Endodermal cell (in vitro differentiated cells): ENCODE data around the gene LRRC49. TPM values are rescaled to one million over a fixed set of nuclear protein-coding genes. Genes with fewer than 3 reads are reported as not detected.

Experiments
- DNase-seq: peaks from one replicate; pipeline ENCODE4 v3.0.0-alpha.2; 2017
- H3K27ac ChIP-seq: 2 replicates; pipeline ENCODE4 v1.5.1; 2013; ENCODE audit warnings: mild to moderate bottlenecking, low read depth, low read length, moderate library complexity
- H3K27me3 ChIP-seq: 2 replicates; pipeline ENCODE4 v1.6.1; 2013; ENCODE audit warnings: mild to moderate bottlenecking, low read length, moderate library complexity; ENCODE audit not compliant: insufficient read depth, control insufficient read depth, poor library complexity, severe bottlenecking
- H3K36me3 ChIP-seq: 2 replicates; pipeline ENCODE4 v1.7.0; 2013; ENCODE audit warnings: mild to moderate bottlenecking, low read length, moderate library complexity; ENCODE audit not compliant: control insufficient read depth, insufficient read depth
- H3K4me1 ChIP-seq: one replicate; pipeline ENCODE4 v1.7.0; 2013; ENCODE audit warnings: low read length; ENCODE audit not compliant: control insufficient read depth, insufficient read depth
- H3K4me3 ChIP-seq: 2 replicates; pipeline ENCODE4 v1.5.1; 2013; ENCODE audit warnings: mild to moderate bottlenecking, low read length, moderate library complexity
- H3K9ac ChIP-seq: 2 replicates; pipeline ENCODE4 v1.6.1; 2013; ENCODE audit warnings: mild to moderate bottlenecking, low read length, moderate library complexity; ENCODE audit not compliant: poor library complexity, severe bottlenecking; ENCODE audit errors: extremely low read depth
- H3K9me3 ChIP-seq: 2 replicates; pipeline ENCODE4 v1.6.1; 2013; ENCODE audit warnings: mild to moderate bottlenecking, low read length, moderate library complexity; ENCODE audit not compliant: control insufficient read depth
- H3K27ac Mint-ChIP-seq: 2 replicates; pipeline ENCODE4 v1.8.0; 2020; ENCODE audit warnings: mixed read lengths
- H3K27me3 Mint-ChIP-seq: 2 replicates; pipeline ENCODE4 v1.8.0; 2021; ENCODE audit warnings: mild to moderate bottlenecking, mixed read lengths; ENCODE audit not compliant: insufficient read depth
- H3K36me3 Mint-ChIP-seq: 2 replicates; pipeline ENCODE4 v1.8.0; 2020; ENCODE audit warnings: low read depth, mixed read lengths
- H3K4me1 Mint-ChIP-seq: 2 replicates; pipeline ENCODE4 v1.8.0; 2020; ENCODE audit warnings: mixed read lengths
- H3K4me3 Mint-ChIP-seq: 2 replicates; pipeline ENCODE4 v1.8.0; 2020; ENCODE audit warnings: mild to moderate bottlenecking, moderate library complexity, mixed read lengths
- H3K9me3 Mint-ChIP-seq: 2 replicates; pipeline ENCODE4 v1.8.0; 2020; ENCODE audit warnings: mild to moderate bottlenecking, mixed read lengths
- CTCF ChIP-seq: fragments of 200-600 bp; sonication (generic); conservative IDR thresholded peaks from 2 replicates; pipeline ENCODE4 v1.5.0; 2021; ENCODE audit warnings: antibody characterized with exemption, mild to moderate bottlenecking
- WGBS, 2 experiments: methylation state at CpG; one replicate each; pipeline versions ENCODE4 v1.1.5 to v1.1.7; 2013; ENCODE audit warnings: missing lambda C conversion rate in 2 of 2, mixed read lengths in 1 of 2; ENCODE audit not compliant: insufficient coverage in 1 of 2, insufficient read length in 1 of 2; 5-methylcytosine and 5-hydroxymethylcytosine counted together
- total RNA-seq, 2 donors: library from RNA; stranded (reverse); fragmentation: NEBNext Ultra II Directional in 1 of 2; extraction: Animal tissue kit (Norgen Biotek cat#: 25700) in 1 of 2; gene quantifications; 2 replicates in 1 of 2; 3 replicates in 1 of 2; pipeline ENCODE4 v1.2.1, GENCODE V29; 2021

LRRC49 gene
- total RNA-seq, 2 donors from 2014 or later: 6.6 to 10.7 TPM

- H3K27me3 ChIP-seq: no peaks in the 10 kb centered on the region
- H3K27ac ChIP-seq: no peak overlapping the region
- no peak overlapping the region for H3K4me3 Mint-ChIP-seq
- H3K4me3 ChIP-seq: no peak overlapping the region
- no peak overlapping the region for H3K27ac Mint-ChIP-seq
- H3K27me3 Mint-ChIP-seq: no peaks in the 10 kb centered on the region
- H3K36me3 Mint-ChIP-seq: no peaks in the 10 kb centered on the region
- H3K36me3 ChIP-seq: no peaks in the 10 kb centered on the region
- no peaks in the 10 kb centered on the region for H3K4me1 Mint-ChIP-seq
- no peak for TF ChIP-seq CTCF
- 96% methylated on average over 2 of the region's 3 CpGs; no CpG with 5 or more reads in 1 of the 2 experiments for WGBS, 2 experiments
- peaks cover 5% of the 10 kb centered on the region for H3K9me3 ChIP-seq
- no peak overlapping the region for H3K9ac ChIP-seq
- H3K9me3 Mint-ChIP-seq: peaks cover 6% of the 10 kb centered on the region
- no peak for DNase-seq
- H3K4me1 ChIP-seq: no peaks in the 10 kb centered on the region
These were observed 165.0 kb downstream of the LRRC49 start for GRCh38 chr15:71057581-71057980.

- no peak overlapping the region for H3K4me3 ChIP-seq
- Mint-ChIP-seq H3K4me1 (no peaks in the 10 kb centered on the region), H3K36me3 (no peaks in the 10 kb centered on the region), H3K27me3 (no peaks in the 10 kb centered on the region), H3K4me3 (no peak overlapping the region), H3K27ac (no peak overlapping the region), H3K9me3 (peaks cover 6% of the 10 kb centered on the region)
- no peak for TF ChIP-seq CTCF
- no peak overlapping the region for H3K9ac ChIP-seq
- DNase-seq: no peak
- no peaks in the 10 kb centered on the region for H3K36me3 ChIP-seq
- H3K27ac ChIP-seq: no peak overlapping the region
- 100% methylated on average over 1 of the region's 1 CpG; no CpG with 5 or more reads in 1 of the 2 experiments for WGBS, 2 experiments
- no peaks in the 10 kb centered on the region for H3K4me1 ChIP-seq
- no peaks in the 10 kb centered on the region for H3K27me3 ChIP-seq
- peaks cover 5% of the 10 kb centered on the region for H3K9me3 ChIP-seq
These were observed 168.4 kb downstream of the LRRC49 start for GRCh38 chr15:71060983-71061382.

GRCh38 chr15:71066983-71067382, 174.4 kb downstream of the LRRC49 start:
- Mint-ChIP-seq H3K27me3 (no peaks in the 10 kb centered on the region), H3K4me1 (no peaks in the 10 kb centered on the region), H3K27ac (no peak overlapping the region), H3K4me3 (no peak overlapping the region), H3K36me3 (no peaks in the 10 kb centered on the region), H3K9me3 (no peaks in the 10 kb centered on the region)
- no peak for DNase-seq
- H3K36me3 ChIP-seq: no peaks in the 10 kb centered on the region
- H3K9me3 ChIP-seq: no peaks in the 10 kb centered on the region
- no peak overlapping the region for H3K9ac ChIP-seq
- H3K27me3 ChIP-seq: no peaks in the 10 kb centered on the region
- H3K4me1 ChIP-seq: no peaks in the 10 kb centered on the region
- TF ChIP-seq CTCF: no peak
- no peak overlapping the region for H3K27ac ChIP-seq
- WGBS, 2 experiments: 94 to 97% methylated on average over 3 to 5 of the region's 5 CpGs
- H3K4me3 ChIP-seq: no peak overlapping the region
